IPS-11a (cell line): ENCODE measurements around the gene MICAL2.

Experiments used
- H3K4me3 ChIP-seq: one replicate; pipeline ENCODE4 v1.5.1; 2013; ENCODE audit warnings: low read depth, low read length, control low read depth

Gene MICAL2

GRCh38 chr11:12221051-12221535 is 110.7 kb downstream of the MICAL2 start:
- H3K4me3 ChIP-seq = no peak overlapping the region

GRCh38 chr11:12222055-12222792 is 111.8 kb downstream of the MICAL2 start:
- H3K4me3 ChIP-seq = no peak overlapping the region

DNA sequence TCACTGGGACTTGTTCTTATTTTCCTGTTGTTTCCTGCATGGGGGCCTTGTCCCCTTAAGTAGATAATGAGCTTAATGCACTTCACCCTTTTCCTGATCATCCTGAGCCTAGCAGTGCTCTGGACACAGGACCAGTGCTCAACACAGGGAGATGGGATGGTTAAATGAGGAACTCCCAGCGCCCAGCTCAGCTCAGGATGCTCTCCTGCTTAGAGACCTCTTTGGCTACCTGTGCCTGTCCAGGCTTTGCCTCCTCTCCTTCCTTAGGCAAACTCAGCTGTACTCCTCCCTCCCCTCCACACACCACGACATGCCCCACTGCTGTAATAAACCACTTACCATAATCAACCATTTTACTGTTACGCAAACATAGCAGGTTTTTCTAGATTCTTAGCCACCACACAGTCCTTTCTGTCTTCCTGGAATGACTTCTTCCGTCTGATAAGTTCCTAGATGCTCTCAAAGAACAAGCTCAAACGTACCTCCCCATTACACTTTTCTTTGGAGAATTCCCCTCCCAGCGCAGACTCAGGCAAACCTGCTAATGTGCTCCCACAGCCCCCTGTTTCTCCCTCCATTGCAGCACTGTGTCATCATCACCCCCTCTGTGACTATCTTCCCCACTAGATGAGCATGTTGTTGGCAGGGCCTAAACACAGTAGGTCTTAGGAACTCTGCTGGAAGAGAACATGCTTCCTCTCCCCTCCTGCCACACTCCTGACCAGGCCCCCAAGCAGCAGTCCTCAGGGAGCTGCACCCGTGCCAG is 113.6 kb downstream of the MICAL2 start:
- H3K4me3 ChIP-seq = no peak overlapping the region

GRCh38 chr11:12224537-12224893 is 114.1 kb downstream of the MICAL2 start:
- no peak overlapping the region for H3K4me3 ChIP-seq

- H3K4me3 ChIP-seq = no peak overlapping the region
These were observed 114.8 kb downstream of the MICAL2 start for GRCh38 chr11:12225046-12225739.

GRCh38 chr11:12226093-12226492 is 115.7 kb downstream of the MICAL2 start:
- no peak overlapping the region for H3K4me3 ChIP-seq

GRCh38 chr11:12229450-12230229 is 119.2 kb downstream of the MICAL2 start:
- H3K4me3 ChIP-seq = no peak overlapping the region

GRCh38 chr11:12232160-12232559 is 121.8 kb downstream of the MICAL2 start:
- H3K4me3 ChIP-seq = no peak overlapping the region

DNA sequence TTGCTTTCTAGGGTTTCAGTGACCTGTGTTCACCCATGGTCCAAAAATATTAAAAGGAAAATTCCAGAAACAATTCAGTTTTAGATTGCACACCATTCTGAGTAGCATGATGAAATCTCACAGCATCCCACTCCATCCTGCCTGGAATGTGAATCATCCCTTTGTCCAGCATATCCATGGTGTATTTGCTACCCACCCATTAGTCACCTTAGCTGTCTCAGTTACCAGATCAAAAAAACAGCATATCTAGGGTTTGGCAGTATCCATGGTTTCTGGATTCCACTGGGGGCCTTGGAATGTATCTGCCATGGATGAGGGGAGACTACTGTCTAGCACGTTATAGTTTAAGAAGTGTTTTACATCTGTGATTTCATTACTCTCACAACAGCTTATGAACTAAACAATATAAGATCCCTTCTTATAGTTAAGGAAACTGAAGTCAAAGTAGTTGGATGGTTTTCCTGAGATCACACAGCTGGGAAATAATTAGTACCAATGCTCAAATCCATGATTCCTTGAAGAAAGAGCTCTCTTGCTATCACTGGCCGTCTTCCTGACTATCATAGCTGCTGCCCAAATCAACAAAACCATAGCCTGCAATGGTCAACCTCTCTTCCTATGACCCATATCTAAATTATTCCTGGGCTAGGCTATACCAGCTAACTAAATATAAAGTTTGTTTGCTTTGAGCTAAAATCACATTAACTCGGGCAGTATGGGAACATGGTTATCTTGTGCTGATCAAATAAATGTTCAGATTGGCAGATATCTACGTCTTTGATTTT is 122.6 kb downstream of the MICAL2 start:
- H3K4me3 ChIP-seq = no peak overlapping the region

GRCh38 chr11:12233602-12233925 is 123.2 kb downstream of the MICAL2 start:
- no peak overlapping the region for H3K4me3 ChIP-seq

DNA sequence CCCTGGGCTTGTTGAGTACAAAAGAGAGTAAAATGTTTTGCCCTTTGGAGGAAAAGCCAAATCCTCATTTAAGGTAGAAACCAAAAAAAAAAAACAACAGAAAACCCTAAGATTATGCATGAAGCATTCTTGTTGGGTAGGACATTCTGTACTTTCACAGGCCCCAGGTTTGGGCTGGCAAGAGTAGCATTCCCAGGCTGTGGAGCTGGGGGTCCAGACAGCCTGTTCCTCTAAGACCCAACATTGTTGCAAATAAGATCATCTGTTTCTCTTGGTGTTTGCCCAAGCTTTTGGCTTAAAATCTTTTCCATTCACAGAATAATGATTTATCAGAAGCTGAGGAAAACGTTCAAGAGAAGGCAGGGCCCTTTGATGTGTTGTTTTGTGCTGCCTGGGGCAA is 123.8 kb downstream of the MICAL2 start:
- H3K4me3 ChIP-seq = no peak overlapping the region

DNA sequence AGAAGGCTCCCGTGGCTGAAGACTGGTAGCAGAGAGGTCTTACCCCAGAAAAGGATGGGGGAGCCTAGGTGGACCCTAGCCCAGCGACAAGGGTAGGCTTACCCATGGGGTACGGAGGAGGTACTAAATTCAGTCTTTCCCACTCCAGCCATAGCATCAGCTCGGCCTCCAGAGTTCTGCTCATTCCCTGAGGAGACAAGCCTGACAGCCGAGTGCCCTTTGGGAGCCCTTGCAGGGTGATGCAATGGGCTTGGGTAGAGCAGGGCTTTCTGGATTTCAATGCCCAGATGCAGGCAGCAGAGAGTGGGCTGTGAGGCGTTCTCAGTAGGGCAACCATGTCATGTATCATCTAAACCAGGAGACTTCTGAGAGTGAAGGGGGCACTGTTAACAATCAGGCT is 124.7 kb downstream of the MICAL2 start:
- no peak overlapping the region for H3K4me3 ChIP-seq

GRCh38 chr11:12235553-12235946 is 125.2 kb downstream of the MICAL2 start:
- no peak overlapping the region for H3K4me3 ChIP-seq

DNA sequence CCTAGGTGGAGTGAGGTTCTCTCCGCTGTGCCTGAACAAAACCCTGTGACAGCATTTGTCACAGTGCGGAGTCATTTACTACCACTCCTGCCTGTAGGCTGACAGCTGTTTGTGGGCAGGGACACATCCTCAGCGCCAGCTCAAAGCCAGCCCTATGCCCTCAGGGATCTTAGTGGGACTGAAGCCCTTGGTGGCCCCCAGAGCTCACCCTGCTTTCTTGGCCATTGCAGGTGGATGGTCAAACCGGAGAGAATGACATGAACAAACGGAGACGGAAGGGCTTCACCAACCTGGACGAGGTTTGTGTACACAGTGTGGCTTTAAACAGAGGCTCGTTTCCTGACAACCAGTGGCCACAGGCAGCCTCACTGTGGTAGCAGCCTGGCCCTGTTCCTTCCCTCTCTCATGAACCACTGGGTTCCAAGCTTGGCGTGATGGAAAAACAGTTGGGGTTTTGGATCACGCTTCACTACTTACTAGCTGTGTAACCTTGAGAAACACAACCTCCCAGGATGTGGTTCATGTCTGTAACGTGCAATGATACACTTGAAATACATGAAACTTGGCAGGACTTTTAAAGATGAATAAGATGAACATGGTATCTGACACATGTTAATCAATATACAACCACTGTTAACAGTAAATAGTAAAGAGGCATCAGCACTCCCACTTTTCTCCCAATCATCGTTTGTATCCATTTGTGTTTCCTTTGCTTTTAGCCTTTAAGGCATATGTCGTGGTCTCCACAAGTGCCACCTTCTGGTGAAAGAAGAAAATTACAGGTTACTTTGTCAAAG is 125.8 kb downstream of the MICAL2 start:
- no peak overlapping the region for H3K4me3 ChIP-seq

DNA sequence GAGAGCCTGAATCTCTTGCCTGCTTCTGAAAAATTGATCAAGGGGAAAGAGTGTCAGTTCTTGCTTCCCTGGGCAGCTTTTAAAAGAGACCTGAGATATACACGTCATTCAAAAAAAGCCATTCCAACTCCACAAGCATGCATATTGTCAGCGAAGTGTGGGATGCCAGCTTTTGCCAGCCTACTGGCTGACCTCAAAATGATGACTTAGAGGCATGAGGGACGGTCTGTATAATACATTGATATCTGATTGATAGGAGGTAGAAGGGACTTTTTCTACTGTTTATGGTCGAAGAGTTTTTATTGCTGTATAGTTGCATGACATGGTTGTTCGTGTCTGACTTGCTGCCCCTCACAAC is 126.3 kb downstream of the MICAL2 start:
- no peak overlapping the region for H3K4me3 ChIP-seq

DNA sequence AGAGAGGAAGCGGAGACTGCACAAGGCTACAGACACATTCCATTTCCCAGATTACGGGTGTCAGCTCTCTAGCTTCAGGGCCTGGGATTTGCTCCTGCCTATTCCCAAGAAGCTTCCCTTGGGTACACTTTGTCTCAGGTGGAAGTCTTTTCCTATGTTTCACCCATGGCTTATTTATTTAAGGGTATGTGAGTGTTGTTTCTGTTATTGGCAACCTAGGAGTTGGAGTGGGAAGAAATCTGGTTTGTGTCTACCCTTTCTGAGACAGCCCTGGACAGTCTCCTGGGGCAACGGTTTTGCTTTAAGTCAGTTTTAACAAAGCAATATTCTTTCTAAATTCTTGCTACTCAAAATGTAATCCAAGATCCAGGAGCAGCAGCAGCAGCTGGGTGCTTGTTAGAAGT is 127.0 kb downstream of the MICAL2 start:
- H3K4me3 ChIP-seq = no peak overlapping the region

- H3K4me3 ChIP-seq = no peak overlapping the region
These were observed 128.0 kb downstream of the MICAL2 start for GRCh38 chr11:12238420-12238819.

DNA sequence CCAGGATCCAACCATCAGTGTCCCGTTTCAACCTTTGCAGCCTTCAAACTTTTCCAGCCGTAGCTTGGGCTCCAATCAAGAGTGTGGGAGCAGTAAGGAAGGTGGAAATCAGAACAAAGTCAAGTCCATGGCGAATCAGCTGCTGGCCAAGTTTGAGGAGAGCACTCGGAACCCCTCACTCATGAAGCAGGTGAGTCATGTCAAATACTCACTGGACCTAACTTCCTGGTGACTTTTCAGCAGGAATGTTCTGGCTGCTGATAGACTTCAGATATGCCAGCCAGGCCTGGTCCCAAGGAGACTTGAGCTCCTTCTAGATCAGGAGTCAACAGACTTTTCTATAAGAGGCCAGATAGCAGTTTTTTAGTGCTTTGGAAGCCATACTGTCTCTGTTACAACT is 129.0 kb downstream of the MICAL2 start:
- H3K4me3 ChIP-seq = no peak overlapping the region

DNA sequence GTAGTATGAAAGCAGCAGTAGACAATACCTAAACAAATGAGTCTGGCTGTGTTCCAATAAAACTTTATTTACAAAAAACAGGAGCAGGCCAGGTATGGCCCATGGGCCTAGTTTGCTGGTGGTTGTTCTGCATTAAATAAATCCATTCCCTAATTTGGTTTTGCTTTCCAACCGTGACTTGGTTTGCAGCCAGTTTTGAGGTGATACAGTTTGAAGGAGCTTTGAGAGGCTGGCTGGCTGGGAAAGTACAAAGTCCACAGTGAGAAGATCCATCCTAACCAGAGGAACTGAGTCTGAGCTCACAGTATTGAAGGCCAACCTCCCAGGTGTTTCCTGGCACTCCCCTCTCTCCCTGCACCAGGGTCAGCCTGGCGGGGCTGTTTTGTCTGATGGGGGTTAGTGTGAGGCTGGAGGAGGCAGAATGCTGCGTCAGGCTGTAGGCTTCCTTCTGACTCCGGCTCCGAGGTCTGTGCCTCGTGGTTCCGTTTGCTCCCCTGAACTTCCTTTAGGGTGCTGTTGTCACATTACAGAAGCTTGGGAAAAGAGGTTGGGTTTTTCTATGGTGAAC is 129.5 kb downstream of the MICAL2 start:
- no peak overlapping the region for H3K4me3 ChIP-seq
